Neural crest cell (in vitro differentiated cells): ENCODE measurements around the gene RADIL. TPM values are rescaled to one million over a fixed set of nuclear protein-coding genes. Genes with fewer than 3 reads are reported as not detected.

Experiments
- DNase-seq: peaks from one replicate; pipeline ENCODE4 v3.0.0; 2021; ENCODE audit warnings: low read depth, mixed read lengths, low spot score
- H3K27ac Mint-ChIP-seq: one replicate; pipeline ENCODE4 v1.8.0; 2021; ENCODE audit warnings: mild to moderate bottlenecking, mixed read lengths; ENCODE audit not compliant: unreplicated experiment
- H3K27me3 Mint-ChIP-seq: 2 replicates; pipeline ENCODE4 v1.8.0; 2021; ENCODE audit warnings: low read depth, mild to moderate bottlenecking, mixed read lengths
- H3K36me3 Mint-ChIP-seq: 2 replicates; pipeline ENCODE4 v1.8.0; 2021; ENCODE audit warnings: low read depth, mild to moderate bottlenecking, mixed read lengths
- H3K4me1 Mint-ChIP-seq: 2 replicates; pipeline ENCODE4 v1.8.0; 2021; ENCODE audit warnings: mixed read lengths
- H3K4me3 Mint-ChIP-seq: one replicate; pipeline ENCODE4 v1.8.0; 2021; ENCODE audit warnings: mild to moderate bottlenecking, mixed read lengths
- H3K9me3 Mint-ChIP-seq: 2 replicates; pipeline ENCODE4 v1.8.0; 2021; ENCODE audit warnings: mixed read lengths
- total RNA-seq: library from RNA; stranded (reverse); gene quantifications from 2 replicates; pipeline ENCODE4 v1.2.1, GENCODE V29; 2021
- TF ChIP-seq, protein P1 (sequence below): fragments of 200-600 bp; sonication (generic); conservative IDR thresholded peaks from 2 replicates; pipeline ENCODE4 v1.5.0; 2021; ENCODE audit warnings: antibody characterized with exemption, mild to moderate bottlenecking

RADIL gene
- total RNA-seq, 1 donor from 2014 or later = 13.8 TPM

DNA sequence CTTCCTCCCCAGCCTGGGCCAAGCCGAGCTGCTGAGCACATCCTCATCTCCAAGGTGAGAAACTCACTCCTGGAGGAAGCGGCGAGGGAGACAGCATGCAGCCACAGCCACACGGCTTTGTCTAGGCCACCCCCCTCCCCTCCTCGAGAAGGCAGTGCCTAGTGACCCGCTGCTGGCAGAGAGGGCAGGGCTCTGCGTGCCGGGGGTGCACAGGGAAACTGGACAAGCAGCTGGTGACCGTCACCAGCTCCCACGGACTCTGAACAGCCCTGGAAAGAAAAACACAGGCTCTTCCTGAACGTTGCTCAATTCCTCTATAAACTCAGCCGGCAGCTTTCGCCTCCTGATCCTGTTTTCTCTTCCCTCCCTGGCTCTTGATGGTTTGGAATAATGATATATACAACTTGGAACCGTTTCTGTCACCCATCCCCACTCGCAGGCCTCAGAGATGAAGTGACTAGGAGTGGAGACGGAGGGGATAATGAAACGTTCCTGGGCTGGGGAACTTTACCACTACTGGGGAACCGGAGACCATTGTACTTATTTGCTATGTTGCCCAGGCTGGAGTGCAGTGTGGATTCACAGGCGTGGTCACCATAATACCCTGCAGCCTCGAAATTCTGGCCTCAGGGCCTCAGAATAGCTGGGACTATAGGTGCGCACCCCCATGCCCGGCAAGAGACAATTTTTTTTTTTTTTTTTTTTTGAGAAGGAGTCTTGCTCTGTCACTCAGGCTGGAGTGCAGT is 41.0 kb downstream of the RADIL start:
- Mint-ChIP-seq H3K27me3 (no peaks in the 10 kb centered on the region), H3K36me3 (no peaks in the 10 kb centered on the region), H3K4me3 (no peak overlapping the region), H3K27ac (peak overlapping the region; percentile 93), H3K4me1 (peaks cover 3% of the 10 kb centered on the region), H3K9me3 (no peaks in the 10 kb centered on the region)
- DNase-seq = no peak
- TF ChIP-seq, protein P1, sequence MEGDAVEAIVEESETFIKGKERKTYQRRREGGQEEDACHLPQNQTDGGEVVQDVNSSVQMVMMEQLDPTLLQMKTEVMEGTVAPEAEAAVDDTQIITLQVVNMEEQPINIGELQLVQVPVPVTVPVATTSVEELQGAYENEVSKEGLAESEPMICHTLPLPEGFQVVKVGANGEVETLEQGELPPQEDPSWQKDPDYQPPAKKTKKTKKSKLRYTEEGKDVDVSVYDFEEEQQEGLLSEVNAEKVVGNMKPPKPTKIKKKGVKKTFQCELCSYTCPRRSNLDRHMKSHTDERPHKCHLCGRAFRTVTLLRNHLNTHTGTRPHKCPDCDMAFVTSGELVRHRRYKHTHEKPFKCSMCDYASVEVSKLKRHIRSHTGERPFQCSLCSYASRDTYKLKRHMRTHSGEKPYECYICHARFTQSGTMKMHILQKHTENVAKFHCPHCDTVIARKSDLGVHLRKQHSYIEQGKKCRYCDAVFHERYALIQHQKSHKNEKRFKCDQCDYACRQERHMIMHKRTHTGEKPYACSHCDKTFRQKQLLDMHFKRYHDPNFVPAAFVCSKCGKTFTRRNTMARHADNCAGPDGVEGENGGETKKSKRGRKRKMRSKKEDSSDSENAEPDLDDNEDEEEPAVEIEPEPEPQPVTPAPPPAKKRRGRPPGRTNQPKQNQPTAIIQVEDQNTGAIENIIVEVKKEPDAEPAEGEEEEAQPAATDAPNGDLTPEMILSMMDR = no peak

DNA sequence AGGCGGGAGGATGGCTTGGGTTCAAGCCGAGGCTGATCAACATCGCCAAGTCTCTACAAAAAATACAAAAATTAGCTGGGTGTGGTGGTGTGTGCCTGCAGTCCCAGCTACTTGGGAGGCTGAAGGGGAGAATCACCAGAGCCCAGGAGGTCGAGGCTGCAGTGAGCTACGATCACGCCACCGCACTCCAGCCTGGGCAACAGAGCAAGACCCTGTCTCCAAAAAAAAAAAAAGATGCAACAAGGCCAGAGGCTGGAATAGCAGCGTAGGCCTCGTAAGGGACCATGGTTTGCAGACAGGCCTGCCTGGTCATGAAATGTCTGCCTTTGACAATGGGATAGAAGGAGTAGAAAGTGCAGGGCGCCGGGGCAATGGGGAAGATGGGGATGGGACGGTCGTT is 41.7 kb downstream of the RADIL start:
- H3K4me3 Mint-ChIP-seq = no peak overlapping the region
- DNase-seq = no peak
- H3K36me3 Mint-ChIP-seq = no peaks in the 10 kb centered on the region
- H3K27ac Mint-ChIP-seq = no peak overlapping the region
- H3K9me3 Mint-ChIP-seq = no peaks in the 10 kb centered on the region
- TF ChIP-seq, protein P1 = no peak
- peaks cover 6% of the 10 kb centered on the region for H3K4me1 Mint-ChIP-seq
- no peaks in the 10 kb centered on the region for H3K27me3 Mint-ChIP-seq

DNA sequence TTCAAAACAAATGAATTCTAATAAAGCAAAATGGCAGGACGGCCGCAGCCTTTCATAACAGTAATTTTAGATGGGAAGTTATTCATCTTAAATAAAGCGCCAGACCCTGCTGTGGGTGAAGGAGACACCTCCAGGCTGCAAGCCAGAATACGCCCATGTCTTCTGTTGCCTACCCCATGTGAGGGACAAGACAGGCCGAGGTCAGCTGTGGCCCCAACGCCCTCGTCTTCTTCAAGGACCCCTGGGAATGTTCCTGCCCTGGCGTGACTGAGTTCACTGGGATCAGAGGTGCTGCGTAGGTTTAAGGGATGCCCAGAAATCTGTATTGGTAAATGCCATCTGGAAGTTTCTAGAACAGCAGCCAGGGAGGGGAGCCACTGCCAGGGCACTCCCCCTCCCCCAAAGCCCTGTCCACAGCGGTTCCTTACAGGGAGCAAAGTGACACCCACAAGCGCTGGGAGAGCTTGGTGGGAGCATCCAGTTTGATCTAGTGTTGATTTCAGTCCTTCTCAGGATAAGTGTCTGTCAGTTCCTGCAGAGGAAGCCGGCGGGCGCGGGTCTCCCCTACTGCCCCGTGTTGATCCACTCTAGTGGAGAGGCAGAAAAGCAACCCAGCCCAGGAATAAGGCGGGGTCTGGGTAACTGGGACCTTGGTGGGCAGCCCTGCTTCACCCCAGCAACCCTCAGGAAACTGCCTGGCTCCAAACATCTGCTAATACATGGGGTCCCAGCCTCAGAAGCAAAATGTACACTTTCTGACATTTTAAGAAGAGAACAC is 42.3 kb downstream of the RADIL start:
- H3K4me3 Mint-ChIP-seq = no peak overlapping the region
- no peaks in the 10 kb centered on the region for H3K9me3 Mint-ChIP-seq
- H3K36me3 Mint-ChIP-seq = no peaks in the 10 kb centered on the region
- H3K27ac Mint-ChIP-seq = no peak overlapping the region
- TF ChIP-seq, protein P1 = no peak
- no peaks in the 10 kb centered on the region for H3K27me3 Mint-ChIP-seq
- no peak for DNase-seq
- H3K4me1 Mint-ChIP-seq = peaks cover 6% of the 10 kb centered on the region

DNA sequence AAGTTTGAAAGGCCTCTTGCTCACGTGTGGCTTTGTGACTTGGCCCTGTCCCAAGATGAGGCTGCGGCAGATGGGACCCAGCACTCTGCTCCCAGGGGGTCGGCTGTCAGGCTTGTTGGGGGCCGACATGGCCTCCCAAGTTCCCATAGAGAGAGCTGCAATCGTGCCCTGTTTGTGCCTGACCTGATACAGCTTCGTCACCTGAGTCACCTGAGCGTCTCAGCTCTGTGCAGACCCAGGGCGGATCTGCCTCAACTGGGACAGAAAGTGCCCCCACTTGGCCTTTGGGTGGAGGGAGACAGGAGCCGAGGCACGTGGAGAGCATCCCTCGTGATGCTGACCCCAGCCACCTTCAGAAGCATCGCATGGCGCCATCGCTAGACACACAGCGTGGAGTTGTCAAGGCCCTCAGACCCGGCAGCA is 43.4 kb downstream of the RADIL start:
- Mint-ChIP-seq H3K9me3 (no peaks in the 10 kb centered on the region), H3K36me3 (no peaks in the 10 kb centered on the region), H3K4me1 (peaks cover 6% of the 10 kb centered on the region), H3K27me3 (no peaks in the 10 kb centered on the region), H3K27ac (no peak overlapping the region), H3K4me3 (no peak overlapping the region)
- TF ChIP-seq, protein P1 = no peak
- DNase-seq = no peak

DNA sequence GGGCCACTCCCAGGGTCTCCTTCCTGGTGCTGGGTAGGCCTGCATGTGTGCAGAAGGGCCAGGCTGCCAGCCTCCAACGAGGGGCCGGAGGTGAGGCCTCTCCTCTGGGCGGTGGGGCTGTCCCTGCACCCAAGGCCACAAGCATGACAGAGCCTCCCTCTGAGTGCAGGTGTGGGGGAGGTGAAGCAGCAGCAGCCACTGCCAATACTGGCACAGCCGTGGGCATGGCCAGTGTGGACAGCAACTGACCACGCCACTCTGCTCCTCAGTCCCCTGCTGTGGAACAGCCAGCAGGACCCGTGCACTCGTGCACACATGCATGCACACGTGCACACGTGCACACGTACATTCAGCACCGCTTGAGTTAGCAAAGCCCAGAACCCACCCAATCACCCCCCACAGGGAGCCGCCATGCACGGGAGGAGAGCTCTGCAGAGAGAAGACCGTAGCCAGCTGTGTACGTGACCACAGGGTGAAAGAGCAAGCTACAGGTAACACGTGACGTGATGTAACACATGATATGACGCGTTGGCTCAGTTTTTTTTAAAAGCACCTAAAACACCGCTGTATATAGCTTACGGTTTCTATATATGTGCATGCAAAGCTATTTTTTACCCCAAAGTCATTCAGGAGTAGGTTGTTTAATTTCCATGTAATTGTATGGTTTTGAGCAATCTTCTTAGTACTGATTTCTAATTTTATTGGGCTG is 44.7 kb downstream of the RADIL start:
- DNase-seq = no peak
- Mint-ChIP-seq H3K4me1 (peaks cover 6% of the 10 kb centered on the region), H3K4me3 (no peak overlapping the region), H3K27ac (no peak overlapping the region), H3K9me3 (no peaks in the 10 kb centered on the region), H3K36me3 (no peaks in the 10 kb centered on the region), H3K27me3 (no peaks in the 10 kb centered on the region)
- TF ChIP-seq, protein P1 = no peak
